HG03196 (cell line): ENCODE data around the gene AK8.

Source experiments
- ATAC-seq: cut with Tn5 transposase; IDR thresholded peaks from one replicate; pipeline ENCODE4 v1.9.1; 2021; ENCODE audit not compliant: unreplicated experiment

Gene AK8

DNA sequence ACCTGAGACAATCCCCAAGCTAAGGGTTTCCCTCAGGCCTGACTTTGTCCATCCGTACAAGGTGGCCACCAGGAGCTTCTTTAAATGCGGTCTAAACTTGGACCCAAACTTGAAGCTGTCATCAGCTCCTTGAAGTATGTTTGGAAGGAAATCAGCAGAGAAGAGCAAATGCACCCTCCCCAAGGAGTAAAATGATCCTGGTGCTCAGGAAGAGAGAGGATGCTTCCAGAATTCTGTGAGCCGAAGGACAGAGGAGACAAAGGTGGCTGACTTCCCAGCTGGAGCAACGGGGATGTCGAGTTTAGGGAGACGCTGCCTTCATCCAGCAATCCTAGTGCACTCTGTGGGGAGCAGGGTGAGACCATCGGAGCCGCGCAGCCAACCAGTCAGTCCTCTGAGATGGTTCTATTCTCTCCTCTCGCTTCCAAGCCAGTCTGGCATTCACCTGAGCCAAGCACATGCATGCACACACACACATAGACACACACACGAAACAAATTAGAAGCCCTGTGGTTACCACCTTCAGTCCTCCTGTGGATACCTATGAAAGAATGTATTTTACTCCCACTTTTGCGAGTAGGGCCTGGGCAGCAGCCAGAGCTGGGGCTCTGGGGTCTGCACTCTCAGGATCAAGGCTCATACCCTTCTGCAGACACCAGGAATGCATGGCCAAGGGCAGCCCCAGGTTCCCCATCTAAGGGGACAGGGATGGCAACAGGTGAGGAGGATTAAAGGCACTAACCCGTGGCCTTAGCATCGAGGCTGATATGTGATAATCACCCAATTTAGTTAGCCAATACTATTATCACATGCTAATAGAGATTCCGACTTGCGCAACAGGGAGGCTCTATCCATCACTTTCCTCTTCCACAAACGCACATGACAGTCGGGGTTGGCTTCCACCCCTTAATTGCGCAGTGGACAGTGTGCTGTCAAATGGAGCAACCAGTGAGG, 132.1 kb downstream of the AK8 start:
- no peak for ATAC-seq

- ATAC-seq: no peak
Observed at GRCh38 chr9:132744881-132745755, 133.0 kb downstream of the AK8 start.

- no peak for ATAC-seq
Observed at GRCh38 chr9:132743931-132744479, 134.1 kb downstream of the AK8 start.

DNA sequence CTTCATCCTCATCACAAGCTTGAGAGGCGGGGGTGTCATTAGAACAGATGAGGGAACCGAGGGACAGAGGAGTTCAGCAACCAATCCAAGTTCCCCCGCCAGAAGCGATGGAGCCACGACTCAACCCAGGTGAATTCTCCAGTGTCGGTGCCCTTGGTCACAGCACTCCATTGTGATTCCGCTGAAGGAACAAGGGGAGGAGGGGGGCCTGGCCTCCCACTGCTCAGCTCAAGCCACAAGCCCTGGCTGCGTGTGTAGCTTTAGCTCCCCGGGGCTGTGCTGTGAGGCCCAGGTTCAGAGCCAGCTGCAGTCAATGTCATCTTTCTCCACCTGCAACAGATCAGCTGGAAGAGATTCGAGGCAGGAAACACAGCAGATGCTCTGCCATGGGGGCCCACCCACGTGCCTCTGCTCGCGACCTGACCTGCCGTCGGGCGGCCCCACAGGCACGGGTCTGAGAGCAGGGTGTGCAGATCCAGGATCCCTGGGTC, 135.2 kb downstream of the AK8 start:
- no peak for ATAC-seq

DNA sequence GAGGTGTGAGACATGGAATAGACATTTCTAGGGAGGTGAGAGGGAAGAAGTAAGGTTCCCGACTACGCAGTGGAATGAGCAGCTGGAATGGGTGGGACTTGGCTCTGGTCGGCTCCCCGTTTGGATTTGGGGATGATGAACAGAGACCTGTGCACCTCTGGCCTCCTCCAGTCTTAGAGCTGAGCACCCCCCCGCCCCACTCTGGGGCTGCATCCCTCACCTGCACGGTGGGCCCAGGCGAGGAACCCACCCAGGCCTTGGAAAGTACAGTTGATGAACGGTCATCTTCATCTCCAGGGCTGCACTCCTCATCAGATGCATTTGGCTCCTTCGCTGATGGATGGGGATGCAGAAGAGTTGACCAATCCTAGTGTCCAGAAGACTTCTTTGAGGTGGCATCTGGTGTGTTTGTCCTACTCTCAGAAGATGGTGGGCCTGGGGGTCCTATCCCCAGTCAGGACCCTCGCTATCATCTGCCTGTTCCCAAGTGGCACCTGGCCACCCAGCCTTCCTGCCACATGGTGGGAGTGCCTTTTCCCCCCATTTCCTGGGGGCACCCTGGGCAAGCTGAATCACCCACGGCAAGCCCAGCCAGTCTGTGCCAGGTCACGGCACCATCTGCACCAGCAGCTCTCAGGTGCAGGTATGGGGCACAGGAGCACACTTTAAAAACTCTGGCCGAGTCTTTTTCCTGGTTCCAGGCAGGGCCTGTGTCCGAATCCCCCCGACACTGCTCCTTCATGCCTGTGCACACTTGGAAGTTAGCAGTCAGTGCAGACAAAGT, 137.4 kb downstream of the AK8 start:
- ATAC-seq: no peak

- ATAC-seq: no peak
Observed at GRCh38 chr9:132739710-132740310, 138.3 kb downstream of the AK8 start.

- ATAC-seq: no peak
Observed at GRCh38 chr9:132733260-132733815, 144.7 kb downstream of the AK8 start.

- no peak for ATAC-seq
Observed at GRCh38 chr9:132732326-132733259, 145.5 kb downstream of the AK8 start.

DNA sequence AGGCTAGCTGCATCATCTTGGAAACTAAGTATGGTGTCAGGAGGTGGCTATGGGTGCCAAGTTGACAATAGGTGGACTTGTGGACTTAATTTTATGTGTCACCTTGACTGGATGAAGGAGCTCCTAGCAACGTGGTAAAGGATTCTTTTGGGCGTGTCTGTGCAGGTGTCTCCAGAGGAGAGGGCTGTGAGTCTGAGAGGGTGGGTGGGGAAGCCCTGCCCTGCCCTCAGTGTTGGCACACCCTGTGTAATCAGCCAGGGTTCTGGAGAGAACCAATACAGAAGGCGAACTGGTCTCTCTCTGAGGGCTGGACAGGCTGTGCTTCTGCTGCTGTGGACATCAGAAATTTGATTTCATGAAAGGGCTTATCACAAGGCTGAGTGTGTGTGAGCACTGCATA, 146.9 kb downstream of the AK8 start:
- no peak for ATAC-seq

GRCh38 chr9:132730054-132731033, 147.7 kb downstream of the AK8 start:
- ATAC-seq: no peak

GRCh38 chr9:132729235-132729890, 148.7 kb downstream of the AK8 start:
- ATAC-seq: no peak

GRCh38 chr9:132728497-132728896, 149.6 kb downstream of the AK8 start:
- ATAC-seq: no peak

DNA sequence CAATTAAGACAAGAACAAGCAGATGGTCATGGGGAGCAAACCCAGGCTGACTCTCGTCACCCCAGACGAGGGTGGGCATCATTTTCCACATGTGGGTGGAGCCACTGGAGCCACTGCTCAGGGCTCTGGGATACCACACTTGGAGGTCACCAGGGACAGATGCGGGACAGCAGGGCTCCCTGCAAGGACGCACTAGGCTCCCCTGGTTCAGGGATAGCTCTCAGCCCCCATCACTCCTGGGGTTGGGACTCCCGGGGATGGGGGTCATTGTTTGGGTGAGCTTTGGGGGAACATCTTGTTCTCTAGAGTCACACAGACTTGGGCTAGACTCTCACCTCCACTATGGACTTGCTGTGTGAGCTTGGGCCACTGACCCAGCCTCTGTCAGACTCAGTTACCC, 150.0 kb downstream of the AK8 start:
- no peak for ATAC-seq

GRCh38 chr9:132726576-132727130, 151.4 kb downstream of the AK8 start:
- ATAC-seq: no peak

GRCh38 chr9:132725306-132725705, 152.8 kb downstream of the AK8 start:
- ATAC-seq: no peak

- no peak for ATAC-seq
Observed at GRCh38 chr9:132723809-132724208, 154.3 kb downstream of the AK8 start.

GRCh38 chr9:132722564-132723065, 155.5 kb downstream of the AK8 start:
- ATAC-seq: no peak
